GM12878 (cell line): ENCODE measurements around the gene PCDHGB2. TPM values are rescaled to one million over a fixed set of nuclear protein-coding genes. Genes with fewer than 3 reads are reported as not detected.

Experiments
- ATAC-seq: fragments of 200-7000 bp; cut with Tn5 transposase; 3 replicates; pipeline ENCODE4 v1.9.1; 2020; ENCODE audit warnings: mild to moderate bottlenecking, moderate library complexity
- BruUV-seq: library from RNA; stranded (reverse); fragments of 400-500 nt; replicated peaks from 2 replicates; lab custom pipeline; 2021; lab: Mats Ljungman, UMichigan
- CTCF ChIA-PET: fragments of 300-600 bp; sonication (Branson Sonifier 250); formaldehyde crosslinking; extraction: SDS; loops from one replicate; lab custom pipeline; 2021; ENCODE audit warnings: inconsistent platforms; lab: Yijun Ruan, JAX
- POLR2A ChIA-PET: fragments of 350-600 bp; formaldehyde crosslinking; extraction: SDS; loops from one replicate; lab custom pipeline; 2021; ENCODE audit warnings: inconsistent platforms; lab: Charles Lee
- RAD21 ChIA-PET: fragments of 300-600 bp; sonication (Branson Sonifier 250); formaldehyde crosslinking; loops from one replicate; lab custom pipeline; 2023; ENCODE audit warnings: antibody characterized with exemption; ENCODE audit not compliant: unreplicated experiment; lab: Charles Lee
- SMC1A ChIA-PET: fragments of 300-600 bp; sonication (Branson Sonifier 250); formaldehyde crosslinking; loops from one replicate; lab custom pipeline; 2023; ENCODE audit not compliant: unreplicated experiment, uncharacterized antibody; lab: Charles Lee
- DNase-seq: peaks from one replicate; pipeline ENCODE4 v3.0.0-alpha.2; 2011; ENCODE audit warnings: low read depth, low spot score
- FAIRE-seq: peaks from 3 replicates; lab custom pipeline; 2011; peaks lifted over from hg19 to GRCh38; lab: Jason Lieb, UNC
- H2AFZ ChIP-seq: 2 replicates; pipeline ENCODE4 v1.6.0; 2011; ENCODE audit warnings: low read depth, low read length, control low read depth; ENCODE audit not compliant: control insufficient read depth
- H3K27ac ChIP-seq: 2 replicates; pipeline ENCODE4 v1.5.1; 2011; ENCODE audit warnings: control low read depth; ENCODE audit not compliant: control insufficient read depth, insufficient read depth
- H3K27me3 ChIP-seq, 2 experiments: replicated peaks in 1 of 2; 2 replicates each; pipeline versions ENCODE4 v1.6.0 to v1.6.1; 2011; ENCODE audit warnings: low read length in 1 of 2; ENCODE audit not compliant: control insufficient read depth in 2 of 2, insufficient read depth in 2 of 2
- H3K36me3 ChIP-seq, 2 experiments: 2 replicates each; pipeline ENCODE4 v1.5.1; 2011; ENCODE audit warnings: low read length in 1 of 2; ENCODE audit not compliant: control insufficient read depth in 2 of 2, insufficient read depth in 2 of 2
- H3K4me1 ChIP-seq: 2 replicates; pipeline ENCODE4 v1.6.1; 2011; ENCODE audit warnings: mild to moderate bottlenecking, low read length, moderate library complexity, mixed read lengths; ENCODE audit not compliant: control insufficient read depth, insufficient read depth
- H3K4me2 ChIP-seq: 2 replicates; pipeline ENCODE4 v1.6.0; 2011; ENCODE audit warnings: control low read depth; ENCODE audit not compliant: control insufficient read depth, insufficient read depth
- H3K4me3 ChIP-seq: fragments of 200-600 bp; sonication (generic); 2 replicates; pipeline ENCODE4 v1.5.1; 2016
- H3K79me2 ChIP-seq: 2 replicates; pipeline ENCODE4 v1.6.0; 2011; ENCODE audit warnings: low read length; ENCODE audit not compliant: control insufficient read depth, insufficient read depth
- H3K9ac ChIP-seq: 2 replicates; pipeline ENCODE4 v1.8.0; 2011; ENCODE audit warnings: low read length, control low read depth, mixed read lengths; ENCODE audit not compliant: control insufficient read depth, insufficient read depth
- H3K9me3 ChIP-seq: replicated peaks from 3 replicates; pipeline ENCODE4 v1.5.1; 2011; ENCODE audit warnings: mild to moderate bottlenecking, low read length; ENCODE audit not compliant: control insufficient read depth, insufficient read depth
- H4K20me1 ChIP-seq: 2 replicates; pipeline ENCODE4 v1.6.0; 2011; ENCODE audit not compliant: control insufficient read depth, insufficient read depth
- EP300 ChIP-seq, 2 experiments: fragments of 150-350 bp in 1 of 2; IDR thresholded peaks; 2 replicates each; pipeline ENCODE4 v1.6.1; 2011 to 2012; ENCODE audit warnings: low read depth in 2 of 2, low read length in 2 of 2, borderline replicate concordance in 1 of 2, improper control_type of control experiment in 1 of 2, inconsistent platforms in 1 of 2; ENCODE audit not compliant: control insufficient read depth in 1 of 2
- HDGF ChIP-seq: fragments of 450-650 bp; IDR thresholded peaks from 2 replicates; pipeline ENCODE4 v1.6.1; 2016; ENCODE audit warnings: antibody characterized with exemption
- MEF2A ChIP-seq: IDR thresholded peaks from 2 replicates; pipeline ENCODE4 v1.6.1; 2011; ENCODE audit warnings: low read depth, mild to moderate bottlenecking, low read length, moderate library complexity; ENCODE audit not compliant: insufficient read depth
- POLR2AphosphoS2 ChIP-seq: IDR thresholded peaks from 2 replicates; pipeline ENCODE4 v1.6.1; 2011; ENCODE audit warnings: low read depth, mild to moderate bottlenecking, low read length, improper control_type of control experiment, moderate library complexity
- RELA ChIP-seq: fragments of 450-650 bp; IDR thresholded peaks from 2 replicates; pipeline ENCODE4 v1.8.0; 2014; ENCODE audit warnings: borderline replicate concordance; ENCODE audit not compliant: partially characterized antibody
- ZNF384 ChIP-seq: IDR thresholded peaks from 2 replicates; pipeline ENCODE4 v1.6.1; 2012; ENCODE audit warnings: low read depth, mild to moderate bottlenecking, low read length, improper control_type of control experiment, borderline replicate concordance
- ZNF622 ChIP-seq: fragments of 450-650 bp; IDR thresholded peaks from 2 replicates; pipeline ENCODE4 v1.6.1; 2017; ENCODE audit warnings: mild to moderate bottlenecking, inconsistent platforms
- WGBS: methylation state at CpG from one replicate; pipeline ENCODE4 v1.1.6; 2016; ENCODE audit warnings: low lambda C conversion rate; ENCODE audit not compliant: insufficient replicate concordance, insufficient coverage; ENCODE audit errors: missing lambda C conversion rate; 5-methylcytosine and 5-hydroxymethylcytosine counted together
- in situ Hi-C: fragments of 300-500 bp; cut with MboI; formaldehyde crosslinking; loops from 9 replicates; pipeline ENCODE4 v1.14.3; 2018; ENCODE audit warnings: mixed read lengths
- intact Hi-C: fragments of 100-400 bp; cut with micrococcal nuclease; formaldehyde crosslinking; loops from one replicate; pipeline ENCODE4 v1.14.2; 2022; ENCODE audit not compliant: unreplicated experiment
- polyA plus RNA-seq, 11 experiments: library from polyadenylated mRNA; depleted of rRNA in 4 of 11; unstranded in 6 of 11; stranded (reverse) in 5 of 11; fragments of >200 nt; fragmentation: Nextera tagmentation in 4 of 11; fragmentation: Illumina TruSeq in 1 of 11; extraction: Ambion mirVana in 4 of 11; extraction: Trizol in 1 of 11; gene quantifications; 1 replicate in 1 of 11; 2 replicates in 10 of 11; pipeline versions ENCODE4 v1.2.1 to v1.2.3, GENCODE V29; 2011 to 2016; ENCODE audit warnings: inconsistent platforms in 2 of 11, missing spikeins in 2 of 11, low read depth in 1 of 11
- total RNA-seq, 4 experiments: library from RNA; depleted of rRNA in 3 of 4; stranded (reverse); fragments of >200 nt in 3 of 4; fragmentation: Illumina TruSeq in 1 of 4; extraction: Trizol in 1 of 4; gene quantifications; 2 replicates each; pipeline versions ENCODE4 v1.2.1 to v1.2.3, GENCODE V29; 2013 to 2021
- TF ChIP-seq, protein P1 (sequence below): IDR thresholded peaks from 2 replicates; pipeline ENCODE4 v1.6.1; 2011; ENCODE audit warnings: borderline replicate concordance, low read depth, mild to moderate bottlenecking, moderate library complexity, low read length; ENCODE audit not compliant: insufficient read depth, poor library complexity, severe bottlenecking
- TF ChIP-seq, protein P2 (sequence below): IDR thresholded peaks from 2 replicates; pipeline ENCODE4 v1.6.1; 2012; ENCODE audit warnings: low read depth, low read length, improper control_type of control experiment

The PCDHGB2 gene
- total and polyA plus RNA-seq, 10 of the 15 experiments (the other 5 are each of a cell fraction or from before 2014, with no cell fraction given) = 0.06 to 0.38 (median 0.19) TPM; not detected in 2

GRCh38 chr5:141360685-141361084 is 891 bp downstream of the PCDHGB2 start:
- Histone ChIP-seq H3K79me2 (no peaks in the 10 kb centered on the region), H2AFZ (no peak overlapping the region), H4K20me1 (no peaks in the 10 kb centered on the region), H3K4me1 (no peaks in the 10 kb centered on the region), H3K27ac (no peak overlapping the region), H3K36me3 (no peaks in the 10 kb centered on the region), H3K4me3 (no peak overlapping the region), H3K27me3 (no peaks in the 10 kb centered on the region), H3K9ac (no peak overlapping the region), H3K4me2 (no peak overlapping the region), H3K9me3 (peaks cover 7% of the 10 kb centered on the region; the same call in 2 of the 3 replicates)
- BruUV-seq = no TSS peak
- TF ChIP-seq RELA (no peak), MEF2A (no peak), HDGF (no peak), POLR2AphosphoS2 (no peak), ZNF384 (no peak), EP300 (IDR thresholded peaks at IDR 0.05; ENCODE audit: borderline replicate concordance in 1 of 2, control insufficient read depth in 1 of 2, low read depth in 2 of 2, low read length in 2 of 2) (no peak), ZNF622 (no peak)
- TF ChIP-seq, protein P1, sequence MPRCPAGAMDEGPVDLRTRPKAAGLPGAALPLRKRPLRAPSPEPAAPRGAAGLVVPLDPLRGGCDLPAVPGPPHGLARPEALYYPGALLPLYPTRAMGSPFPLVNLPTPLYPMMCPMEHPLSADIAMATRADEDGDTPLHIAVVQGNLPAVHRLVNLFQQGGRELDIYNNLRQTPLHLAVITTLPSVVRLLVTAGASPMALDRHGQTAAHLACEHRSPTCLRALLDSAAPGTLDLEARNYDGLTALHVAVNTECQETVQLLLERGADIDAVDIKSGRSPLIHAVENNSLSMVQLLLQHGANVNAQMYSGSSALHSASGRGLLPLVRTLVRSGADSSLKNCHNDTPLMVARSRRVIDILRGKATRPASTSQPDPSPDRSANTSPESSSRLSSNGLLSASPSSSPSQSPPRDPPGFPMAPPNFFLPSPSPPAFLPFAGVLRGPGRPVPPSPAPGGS = no peak
- TF ChIP-seq, protein P2, sequence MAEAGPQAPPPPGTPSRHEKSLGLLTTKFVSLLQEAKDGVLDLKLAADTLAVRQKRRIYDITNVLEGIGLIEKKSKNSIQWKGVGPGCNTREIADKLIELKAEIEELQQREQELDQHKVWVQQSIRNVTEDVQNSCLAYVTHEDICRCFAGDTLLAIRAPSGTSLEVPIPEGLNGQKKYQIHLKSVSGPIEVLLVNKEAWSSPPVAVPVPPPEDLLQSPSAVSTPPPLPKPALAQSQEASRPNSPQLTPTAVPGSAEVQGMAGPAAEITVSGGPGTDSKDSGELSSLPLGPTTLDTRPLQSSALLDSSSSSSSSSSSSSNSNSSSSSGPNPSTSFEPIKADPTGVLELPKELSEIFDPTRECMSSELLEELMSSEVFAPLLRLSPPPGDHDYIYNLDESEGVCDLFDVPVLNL = no peak
- ChIA-PET POLR2A (no interaction called here), SMC1A (no interaction called here), RAD21 (no interaction called here), CTCF (interaction anchor here (0.7 to 1.2 kb wide), 3 partner anchors 9 to 111 kb away, joined by 3 to 4 read pairs (median 3); partner anchors contain the start of gene PCDHGB3)
- in situ Hi-C loops = no loop called here
- intact Hi-C loops = no loop called here
- ATAC-seq = no peak
- FAIRE-seq = no peak
- WGBS = 82% methylated on average over 15 of the region's 15 CpGs
- DNase-seq = no peak
